Fibroblast of skin of left biceps (primary cell): ENCODE data around the gene CDC45.
"Not testable (repeated sequence)": the region's sequence is repeated elsewhere in the genome, so short reads cannot be mapped to it uniquely, and the experiment has no call there.

Source experiments
- DNase-seq, 2 experiments: peaks; one replicate each; pipeline ENCODE4 v3.0.0-alpha.2; 2013; ENCODE audit warnings: low read depth in 2 of 2

CDC45 gene

GRCh38 chr22:19479355-19480172 is at the start of gene CDC45:
TSS of gene CDC45 (plus strand) at chr22:19479920. CDS start at chr22:19479969, 49 bp downstream.
- peak; percentile 94 to 96 for DNase-seq

- peak; percentile 19 to 21 for DNase-seq
Measured at GRCh38 chr22:19429950-19430889, 49.5 kb upstream of the CDC45 start.

GRCh38 chr22:19430890-19431541 is 48.7 kb upstream of the CDC45 start:
- no peak for DNase-seq

GRCh38 chr22:19431649-19432132 is 48.0 kb upstream of the CDC45 start, which contains the start of gene HIRA:
TSS of gene HIRA (minus strand) at chr22:19431733. CDS start at chr22:19431476, 257 bp downstream.
- DNase-seq = peak; percentile 37 to 40

GRCh38 chr22:19432133-19432851 is 47.4 kb upstream of the CDC45 start, which contains the start of gene MRPL40:
TSS of gene MRPL40 (plus strand) at chr22:19432545. CDS start at chr22:19432555, 10 bp downstream.
- peak; percentile 79 for DNase-seq

GRCh38 chr22:19434401-19434800 is 45.3 kb upstream of the CDC45 start:
- DNase-seq = no peak

- no peak for DNase-seq
Measured at GRCh38 chr22:19434829-19435580, 44.7 kb upstream of the CDC45 start.

- not testable (repeated sequence) for DNase-seq
Measured at GRCh38 chr22:19436444-19437161, 43.1 kb upstream of the CDC45 start.

- no peak for DNase-seq
Measured at GRCh38 chr22:19438298-19438697, 41.4 kb upstream of the CDC45 start.

GRCh38 chr22:19440411-19441195 is 39.1 kb upstream of the CDC45 start:
- no peak for DNase-seq

GRCh38 chr22:19442166-19442565 is 37.6 kb upstream of the CDC45 start:
- no peak for DNase-seq

- no peak for DNase-seq
Measured at GRCh38 chr22:19443544-19444211, 36.0 kb upstream of the CDC45 start.

- DNase-seq = not testable (repeated sequence)
Measured at GRCh38 chr22:19445279-19445982, 34.3 kb upstream of the CDC45 start.

- no peak for DNase-seq
Measured at GRCh38 chr22:19446603-19447329, 33.0 kb upstream of the CDC45 start.

GRCh38 chr22:19447330-19448075 is 32.2 kb upstream of the CDC45 start, which contains the start of gene C22orf39:
TSS of gene C22orf39 (minus strand) at chr22:19447711. CDS start at chr22:19447688, 23 bp downstream.
- peak; percentile 74 to 75 for DNase-seq

GRCh38 chr22:19448076-19448607 is 31.6 kb upstream of the CDC45 start:
- DNase-seq = peak in 1 of 2 experiments; percentile 15
